OCI-LY7 (cell line): ENCODE measurements around the gene MTMR4. TPM values are rescaled to one million over a fixed set of nuclear protein-coding genes. Genes with fewer than 3 reads are reported as not detected.

ENCODE experiments used
- BruUV-seq: library from RNA; stranded (reverse); fragments of 400-500 nt; replicated peaks from 2 replicates; lab custom pipeline; 2021; lab: Mats Ljungman, UMichigan
- CTCF ChIA-PET: fragments of 300-600 bp; sonication (Branson Sonifier 250); formaldehyde crosslinking; loops from one replicate; lab custom pipeline; 2022; ENCODE audit warnings: antibody characterized with exemption; ENCODE audit not compliant: unreplicated experiment; lab: Charles Lee
- POLR2A ChIA-PET: fragments of 300-600 bp; sonication (Branson Sonifier 250); formaldehyde crosslinking; loops from one replicate; lab custom pipeline; 2022; ENCODE audit warnings: antibody characterized with exemption; lab: Charles Lee
- DNase-seq: peaks from one replicate; pipeline ENCODE4 v3.0.0-alpha.2; 2015; ENCODE audit warnings: low spot score
- H2AFZ ChIP-seq: fragments of 200-600 bp; sonication (generic), shearing (Covaris generic); 2 replicates; pipeline ENCODE4 v1.6.1; 2014; ENCODE audit warnings: mild to moderate bottlenecking, antibody characterized with exemption, low read length, moderate library complexity
- H3K27ac ChIP-seq: fragments of 200-600 bp; sonication (generic); 2 replicates; pipeline ENCODE4 v1.5.1; 2014; ENCODE audit warnings: mixed run types, low read depth, mild to moderate bottlenecking, moderate library complexity, low read length, inconsistent platforms; ENCODE audit not compliant: poor library complexity, severe bottlenecking
- H3K36me3 ChIP-seq: fragments of 200-600 bp; sonication (generic); 2 replicates; pipeline ENCODE4 v1.6.1; 2014; ENCODE audit warnings: mild to moderate bottlenecking, antibody characterized with exemption, low read length, moderate library complexity, mixed read lengths; ENCODE audit not compliant: insufficient read depth
- H3K4me1 ChIP-seq: fragments of 200-600 bp; sonication (generic); 2 replicates; pipeline ENCODE4 v1.5.1; 2014; ENCODE audit warnings: mild to moderate bottlenecking, low read length; ENCODE audit not compliant: insufficient read depth, poor library complexity, severe bottlenecking
- H3K4me2 ChIP-seq: fragments of 200-600 bp; sonication (generic); 2 replicates; pipeline ENCODE4 v1.6.1; 2014; ENCODE audit warnings: mild to moderate bottlenecking, low read length
- H3K4me3 ChIP-seq: fragments of 200-600 bp; sonication (generic); 2 replicates; pipeline ENCODE4 v1.5.1; 2014; ENCODE audit warnings: mild to moderate bottlenecking, low read depth, low read length; ENCODE audit not compliant: poor library complexity, severe bottlenecking
- H3K79me2 ChIP-seq: fragments of 200-600 bp; sonication (generic); 2 replicates; pipeline ENCODE4 v1.6.1; 2016; ENCODE audit warnings: low read depth, mild to moderate bottlenecking, low read length, moderate library complexity, mixed read lengths; ENCODE audit not compliant: insufficient read depth
- H3K9me2 ChIP-seq: fragments of 200-600 bp; sonication (generic); 2 replicates; pipeline ENCODE4 v1.6.1; 2016; ENCODE audit warnings: mild to moderate bottlenecking, low read length, mixed read lengths; ENCODE audit not compliant: insufficient read depth
- H3K9me3 ChIP-seq: fragments of 200-600 bp; sonication (generic); 2 replicates; pipeline ENCODE4 v1.6.1; 2014; ENCODE audit warnings: mild to moderate bottlenecking, mixed run types, low read length, mixed read lengths
- H4K20me1 ChIP-seq: fragments of 200-600 bp; sonication (generic); 2 replicates; pipeline ENCODE4 v1.6.1; 2014; ENCODE audit warnings: mild to moderate bottlenecking, antibody characterized with exemption, low read length, moderate library complexity, mixed read lengths; ENCODE audit not compliant: insufficient read depth
- EZH2phosphoT487 ChIP-seq: fragments of 200-600 bp; sonication (generic); IDR thresholded peaks from 2 replicates; pipeline ENCODE4 v1.6.1; 2018; ENCODE audit warnings: low read depth, borderline replicate concordance, mild to moderate bottlenecking, mixed run types, antibody characterized with exemption, low read length, moderate library complexity, mixed read lengths
- intact Hi-C: fragments of 100-400 bp; cut with micrococcal nuclease; formaldehyde crosslinking; loops from one replicate; pipeline ENCODE4 v1.10.0; 2022; ENCODE audit not compliant: unreplicated experiment
- total RNA-seq, 2 experiments: library from RNA; depleted of rRNA in 1 of 2; stranded (reverse); fragments of >200 nt in 1 of 2; shearing (Covaris generic) in 1 of 2; gene quantifications; 2 replicates each; pipeline ENCODE4 v1.2.3, GENCODE V29; 2014 to 2022
- TF ChIP-seq, protein P1 (sequence below): fragments of 200-600 bp; sonication (generic); conservative IDR thresholded peaks from 2 replicates; pipeline ENCODE4 v1.5.1; 2014; ENCODE audit warnings: mild to moderate bottlenecking, antibody characterized with exemption, low read length, moderate library complexity, mixed read lengths

Gene MTMR4
- total RNA-seq, 2 experiments from 2014 or later, result 37.0 to 61.1 TPM

- no peaks in the 10 kb centered on the region for H3K79me2 ChIP-seq
- intact Hi-C loops, result no loop called here
- no peaks in the 10 kb centered on the region for H3K9me3 ChIP-seq
- no peak overlapping the region for H3K27ac ChIP-seq
- DNase-seq, result no peak
- ChIA-PET POLR2A (no interaction called here), CTCF (no interaction called here)
- peaks cover 97% of the 10 kb centered on the region for H3K36me3 ChIP-seq
- H3K4me3 ChIP-seq, result no peak overlapping the region
- no TSS peak for BruUV-seq
- no peak overlapping the region for H2AFZ ChIP-seq
- H3K4me1 ChIP-seq, result no peaks in the 10 kb centered on the region
- no peaks in the 10 kb centered on the region for H4K20me1 ChIP-seq
- TF ChIP-seq EZH2phosphoT487, result no peak
- no peak overlapping the region for H3K4me2 ChIP-seq
- no peaks in the 10 kb centered on the region for H3K9me2 ChIP-seq
These were observed 22.0 kb downstream of the MTMR4 start for GRCh38 chr17:58492238-58493121.

DNA sequence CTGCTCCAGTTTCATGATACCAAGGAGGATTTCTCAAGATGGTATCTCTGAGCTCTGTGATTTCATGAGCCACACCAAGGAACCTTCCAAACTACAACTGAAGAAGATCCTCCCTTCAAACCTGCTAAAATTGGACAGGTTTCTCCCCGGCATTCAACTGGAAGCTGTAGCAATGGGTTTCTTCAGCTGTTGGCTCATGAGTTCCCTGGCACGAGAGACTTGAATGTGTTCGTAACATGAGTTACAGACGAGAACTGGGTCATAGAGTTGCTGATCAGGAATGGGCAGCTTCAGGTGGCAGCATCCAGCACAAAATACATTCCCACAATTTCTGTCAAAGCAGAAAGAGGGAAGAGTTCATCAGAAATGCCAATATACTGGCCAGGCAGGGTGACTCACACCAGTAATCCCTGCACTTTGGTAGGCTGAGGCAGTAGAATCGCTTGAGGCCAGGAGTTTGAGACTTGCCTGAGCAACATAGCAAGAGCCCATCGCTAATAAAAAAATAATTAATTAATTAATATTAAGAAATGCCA, 22.9 kb downstream of the MTMR4 start:
- peaks cover 92% of the 10 kb centered on the region for H3K36me3 ChIP-seq
- H3K9me2 ChIP-seq, result no peaks in the 10 kb centered on the region
- TF ChIP-seq, protein P1, sequence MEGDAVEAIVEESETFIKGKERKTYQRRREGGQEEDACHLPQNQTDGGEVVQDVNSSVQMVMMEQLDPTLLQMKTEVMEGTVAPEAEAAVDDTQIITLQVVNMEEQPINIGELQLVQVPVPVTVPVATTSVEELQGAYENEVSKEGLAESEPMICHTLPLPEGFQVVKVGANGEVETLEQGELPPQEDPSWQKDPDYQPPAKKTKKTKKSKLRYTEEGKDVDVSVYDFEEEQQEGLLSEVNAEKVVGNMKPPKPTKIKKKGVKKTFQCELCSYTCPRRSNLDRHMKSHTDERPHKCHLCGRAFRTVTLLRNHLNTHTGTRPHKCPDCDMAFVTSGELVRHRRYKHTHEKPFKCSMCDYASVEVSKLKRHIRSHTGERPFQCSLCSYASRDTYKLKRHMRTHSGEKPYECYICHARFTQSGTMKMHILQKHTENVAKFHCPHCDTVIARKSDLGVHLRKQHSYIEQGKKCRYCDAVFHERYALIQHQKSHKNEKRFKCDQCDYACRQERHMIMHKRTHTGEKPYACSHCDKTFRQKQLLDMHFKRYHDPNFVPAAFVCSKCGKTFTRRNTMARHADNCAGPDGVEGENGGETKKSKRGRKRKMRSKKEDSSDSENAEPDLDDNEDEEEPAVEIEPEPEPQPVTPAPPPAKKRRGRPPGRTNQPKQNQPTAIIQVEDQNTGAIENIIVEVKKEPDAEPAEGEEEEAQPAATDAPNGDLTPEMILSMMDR, result no peak
- no peak for TF ChIP-seq EZH2phosphoT487
- no peak overlapping the region for H3K4me3 ChIP-seq
- BruUV-seq, result no TSS peak
- H3K79me2 ChIP-seq, result no peaks in the 10 kb centered on the region
- no peaks in the 10 kb centered on the region for H3K4me1 ChIP-seq
- ChIA-PET CTCF (no interaction called here), POLR2A (no interaction called here)
- H4K20me1 ChIP-seq, result no peaks in the 10 kb centered on the region
- H2AFZ ChIP-seq, result no peak overlapping the region
- no peak for DNase-seq
- no peak overlapping the region for H3K4me2 ChIP-seq
- intact Hi-C loops, result no loop called here
- H3K27ac ChIP-seq, result no peak overlapping the region
- H3K9me3 ChIP-seq, result no peaks in the 10 kb centered on the region

- H3K79me2 ChIP-seq, result no peaks in the 10 kb centered on the region
- DNase-seq, result no peak
- no peak overlapping the region for H3K4me2 ChIP-seq
- H3K4me3 ChIP-seq, result no peak overlapping the region
- no peaks in the 10 kb centered on the region for H3K9me2 ChIP-seq
- CTCF ChIA-PET, result no interaction called here
- no peak for TF ChIP-seq EZH2phosphoT487
- TF ChIP-seq, protein P1, result no peak
- no peak overlapping the region for H2AFZ ChIP-seq
- no peaks in the 10 kb centered on the region for H3K4me1 ChIP-seq
- H3K36me3 ChIP-seq, result peaks cover 62% of the 10 kb centered on the region
- no TSS peak for BruUV-seq
- no peaks in the 10 kb centered on the region for H3K9me3 ChIP-seq
- H3K27ac ChIP-seq, result no peak overlapping the region
- POLR2A ChIA-PET, result interaction anchor here (0.7 kb wide), 1 partner anchor 136 kb away, joined by 3 read pairs; no protein-coding TSS in a partner anchor
- intact Hi-C loops, result no loop called here
- H4K20me1 ChIP-seq, result no peaks in the 10 kb centered on the region
These were observed 26.0 kb downstream of the MTMR4 start for GRCh38 chr17:58488428-58488890.
